NCI-H2196 (cell line): ENCODE data around the gene POLR1H.
A peak's percentile ranks its signal among the peaks of the same experiment; 100 is the strongest.

Experiments
- DNase-seq: peaks from one replicate; lab custom pipeline; 2025; ENCODE audit not compliant: unreplicated experiment; lab: John Stamatoyannopoulos, UW

POLR1H gene

DNA sequence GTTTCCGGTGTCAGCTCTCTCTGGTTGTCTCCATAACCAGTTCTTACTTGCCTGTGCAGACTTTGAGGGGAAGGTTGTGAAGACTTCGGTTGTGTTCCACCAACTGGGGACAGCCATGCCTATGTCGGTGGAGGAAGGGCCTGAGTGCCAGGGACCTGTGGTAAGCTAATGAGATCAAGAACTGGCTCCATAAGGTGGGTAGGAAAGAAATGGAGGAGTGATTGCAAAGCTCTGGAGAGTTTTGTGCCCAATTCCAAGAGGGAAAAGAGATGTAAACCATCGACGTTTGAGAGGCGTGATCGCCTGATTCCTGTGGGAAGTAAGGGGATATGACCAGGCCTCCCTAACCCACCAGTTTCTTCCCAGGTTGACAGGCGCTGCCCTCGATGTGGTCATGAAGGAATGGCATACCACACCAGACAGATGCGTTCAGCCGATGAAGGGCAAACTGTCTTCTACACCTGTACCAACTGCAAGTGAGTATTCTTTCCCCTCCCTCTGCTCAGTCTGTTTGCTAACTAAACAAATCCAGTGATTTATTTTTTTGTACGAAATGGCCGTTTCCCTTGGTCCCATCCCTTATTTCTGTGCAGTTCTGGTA, 893 bp downstream of the POLR1H start:
- no peak for DNase-seq

DNA sequence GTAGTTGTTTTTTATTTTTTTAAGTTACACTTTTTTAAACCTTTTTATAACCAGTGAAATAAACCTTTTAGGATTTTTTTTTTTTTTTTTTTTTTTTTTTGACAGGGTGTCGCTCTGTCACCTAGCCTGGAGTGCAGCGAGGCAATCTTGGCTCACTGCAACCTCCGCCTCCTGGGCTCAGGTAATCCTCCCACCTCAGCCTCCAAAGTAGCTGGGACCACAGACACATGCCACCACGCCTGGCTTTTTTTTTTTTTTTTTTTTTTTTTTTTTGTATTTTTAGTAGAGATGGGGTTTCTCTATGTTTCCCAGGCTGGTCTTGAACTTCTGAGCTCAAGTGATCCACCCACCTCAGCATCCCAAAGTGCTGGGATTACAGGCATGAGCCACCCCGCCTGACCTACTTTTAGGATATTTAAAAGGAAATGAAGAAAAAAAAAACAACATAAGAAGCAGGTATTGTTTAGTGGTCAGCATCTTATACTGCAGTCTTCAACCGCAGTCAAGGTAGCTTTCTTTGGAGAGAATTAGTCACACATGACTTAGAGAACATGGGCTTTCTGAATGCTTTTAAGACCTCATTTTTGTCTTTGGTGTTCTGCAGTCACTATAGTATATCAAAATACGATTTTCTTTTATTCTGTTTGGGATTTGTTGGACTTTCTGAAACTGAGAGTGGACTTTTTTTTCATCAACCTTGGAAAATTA, 1.6 kb downstream of the POLR1H start:
- DNase-seq, result no peak

DNA sequence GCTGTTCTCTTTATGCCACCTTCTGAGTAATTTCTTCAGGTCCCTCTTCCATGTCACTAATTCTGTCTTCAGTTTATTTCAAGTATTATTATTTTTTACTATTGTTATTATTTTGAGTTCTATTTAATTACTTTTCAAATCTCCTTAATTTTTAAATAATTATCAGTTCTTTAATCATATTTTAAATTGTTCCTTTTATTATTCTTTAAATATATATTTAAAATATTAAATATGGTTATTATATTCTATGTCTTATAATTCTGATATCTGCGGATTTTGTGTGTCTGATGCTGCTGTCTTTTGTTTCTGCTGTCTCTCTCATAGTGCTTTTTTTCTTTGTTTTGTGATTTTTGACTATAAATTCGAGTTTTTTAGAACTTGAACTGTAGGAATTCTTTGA, 2.2 kb downstream of the POLR1H start:
- no peak for DNase-seq

DNA sequence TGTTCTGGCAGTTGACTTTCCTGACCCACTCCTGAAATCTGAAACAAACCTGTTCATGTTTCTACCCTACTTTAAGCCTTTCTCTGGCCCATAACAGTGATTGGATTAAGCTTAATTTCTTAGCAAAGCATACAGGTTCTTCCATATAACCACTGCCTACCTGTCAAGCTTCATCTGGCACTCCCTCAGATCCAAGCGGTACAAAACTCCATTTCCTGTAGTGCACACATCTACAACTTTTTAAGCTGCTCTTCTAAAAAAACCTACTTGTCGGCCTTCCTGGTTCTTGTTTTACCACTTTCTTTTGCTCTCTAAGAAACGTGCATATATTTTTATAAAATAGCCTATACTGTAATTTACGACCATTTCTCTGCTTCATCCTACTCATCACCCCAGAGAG, 5.0 kb downstream of the POLR1H start:
- no peak for DNase-seq

DNA sequence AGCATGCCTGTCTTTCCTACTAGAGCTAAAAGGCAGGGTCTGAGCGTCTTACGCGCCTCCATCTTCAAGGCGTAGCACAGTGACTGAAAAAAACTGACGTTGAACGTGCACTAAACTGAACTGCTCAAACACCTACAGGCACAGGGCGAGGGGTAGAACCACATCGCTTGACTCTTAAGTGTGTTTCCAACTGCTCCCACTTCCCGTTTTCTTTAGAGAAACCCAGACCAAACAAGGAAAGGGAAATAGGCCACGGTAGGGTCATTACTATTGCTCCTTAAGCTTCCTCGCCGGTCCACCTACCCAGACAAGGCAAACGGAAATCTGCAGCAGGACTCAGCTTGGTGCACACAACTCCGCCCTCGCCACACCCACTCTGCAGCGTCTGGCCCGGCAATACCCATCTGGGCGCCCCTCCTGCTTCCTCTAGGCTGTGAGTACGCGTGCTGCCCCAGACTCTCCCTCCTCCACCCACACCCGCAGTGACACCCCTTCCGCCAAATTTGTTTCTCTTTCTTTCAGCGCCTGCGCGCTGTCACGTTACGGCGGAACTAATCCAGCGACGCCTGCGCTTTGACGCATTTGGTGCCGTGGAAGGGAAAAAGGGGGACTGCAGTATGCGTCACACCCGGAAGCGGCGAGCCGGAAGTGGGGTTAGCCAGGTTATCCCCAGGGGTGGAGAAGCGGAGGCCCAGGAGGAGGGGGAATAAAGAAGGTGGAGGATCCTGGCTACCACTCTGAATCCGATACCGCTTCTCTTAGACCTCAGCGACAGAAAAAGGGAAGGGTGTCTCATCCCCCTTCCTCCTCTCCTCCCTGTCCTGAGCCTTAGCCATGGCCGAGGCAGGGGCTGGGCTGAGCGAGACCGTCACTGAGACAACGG, 5.8 kb downstream of the POLR1H start, which contains the start of gene PPP1R11:
Gene PPP1R11, plus strand, starts transcription at position 622 of the 883 bp plus-strand sequence. Its CDS starts 213 bp downstream, at position 835.
- peak; percentile 99 for DNase-seq

DNA sequence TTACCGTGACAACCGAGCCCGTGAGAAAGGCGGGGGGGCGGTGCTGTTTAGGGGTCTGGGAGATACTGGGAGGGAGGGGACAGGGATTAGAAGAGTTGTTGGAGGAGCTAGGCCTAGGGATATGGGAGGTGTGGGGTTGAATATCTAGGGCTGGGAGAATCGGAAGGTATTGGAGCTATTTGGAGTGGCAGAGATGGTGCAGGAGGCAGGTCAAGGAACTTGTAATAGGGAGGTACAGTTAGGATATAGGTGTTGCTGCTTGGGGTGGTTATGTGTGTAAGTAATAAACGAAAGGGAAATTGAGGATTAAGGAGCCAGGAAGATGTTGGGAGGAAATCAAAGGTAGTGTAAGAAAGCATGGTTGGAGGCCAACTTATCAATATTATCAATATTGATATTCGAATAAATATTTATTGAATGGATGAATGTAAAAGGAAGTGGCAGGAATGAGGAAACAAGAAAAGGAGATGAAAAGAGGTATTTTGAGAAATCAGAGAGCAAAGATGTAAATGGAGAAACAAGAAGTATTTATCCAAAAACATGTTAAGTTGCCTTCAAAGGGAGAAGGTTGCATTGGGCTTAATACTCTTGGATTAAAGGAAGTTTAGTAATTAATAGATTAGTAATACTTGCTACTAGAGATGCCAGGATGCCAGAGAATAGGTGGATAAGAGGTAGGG, 6.5 kb downstream of the POLR1H start:
- DNase-seq, result no peak

DNA sequence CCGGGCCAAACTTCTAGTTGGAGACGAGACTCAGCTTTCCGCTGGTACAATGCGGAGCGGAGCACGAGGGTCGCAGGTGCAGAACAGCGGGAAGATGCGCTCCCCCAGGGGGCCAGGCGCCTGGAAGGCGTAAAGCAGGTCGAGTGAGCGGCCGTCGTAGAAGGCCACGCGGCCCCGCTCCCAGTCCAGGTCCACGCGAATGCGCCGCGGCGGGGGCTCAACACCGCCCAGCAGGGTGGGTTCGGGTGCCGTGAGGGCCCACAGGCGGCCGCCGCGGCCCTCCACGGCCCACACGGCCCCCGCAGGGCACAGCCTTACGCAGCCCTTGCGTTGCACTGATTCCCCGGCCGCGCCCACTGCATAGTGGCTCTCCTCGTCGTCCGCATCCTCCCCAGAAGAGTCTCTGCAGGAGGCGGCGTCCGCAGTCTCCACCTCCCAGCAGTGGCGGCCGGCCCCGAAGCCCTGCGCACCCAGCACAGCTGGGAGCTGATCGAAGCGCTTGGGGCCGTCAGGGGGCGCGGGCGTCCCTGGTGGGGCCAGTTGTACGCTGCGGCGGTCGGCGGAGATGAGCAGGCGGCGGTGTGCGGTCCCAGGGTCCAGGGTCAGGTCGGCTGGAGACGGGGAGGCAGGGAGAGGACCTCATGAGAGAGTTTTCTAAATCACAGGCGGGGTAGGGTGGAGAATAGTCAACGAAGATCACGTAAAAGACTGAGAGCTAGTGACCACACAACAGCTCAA, 10.2 kb downstream of the POLR1H start:
- DNase-seq, result no peak

DNA sequence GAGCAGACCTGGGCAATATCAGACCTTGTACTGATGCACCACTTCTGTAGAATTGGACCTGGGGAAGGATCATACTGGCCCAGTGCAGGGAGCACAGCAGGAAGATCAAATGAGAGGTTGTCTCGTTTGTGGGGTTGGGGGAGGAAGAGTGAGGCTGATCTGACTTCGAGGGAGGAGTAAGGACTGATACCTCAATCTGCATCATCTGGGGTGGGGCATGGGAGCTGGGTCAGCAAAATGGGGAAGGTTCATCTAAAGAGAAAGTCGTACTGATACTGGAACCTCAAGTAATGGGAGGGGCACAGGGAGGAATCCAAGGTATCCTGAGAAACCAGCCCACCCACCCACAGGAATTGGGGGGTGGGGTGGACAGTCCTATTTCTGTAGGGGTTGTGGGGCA, 10.8 kb downstream of the POLR1H start:
- DNase-seq, result no peak

DNA sequence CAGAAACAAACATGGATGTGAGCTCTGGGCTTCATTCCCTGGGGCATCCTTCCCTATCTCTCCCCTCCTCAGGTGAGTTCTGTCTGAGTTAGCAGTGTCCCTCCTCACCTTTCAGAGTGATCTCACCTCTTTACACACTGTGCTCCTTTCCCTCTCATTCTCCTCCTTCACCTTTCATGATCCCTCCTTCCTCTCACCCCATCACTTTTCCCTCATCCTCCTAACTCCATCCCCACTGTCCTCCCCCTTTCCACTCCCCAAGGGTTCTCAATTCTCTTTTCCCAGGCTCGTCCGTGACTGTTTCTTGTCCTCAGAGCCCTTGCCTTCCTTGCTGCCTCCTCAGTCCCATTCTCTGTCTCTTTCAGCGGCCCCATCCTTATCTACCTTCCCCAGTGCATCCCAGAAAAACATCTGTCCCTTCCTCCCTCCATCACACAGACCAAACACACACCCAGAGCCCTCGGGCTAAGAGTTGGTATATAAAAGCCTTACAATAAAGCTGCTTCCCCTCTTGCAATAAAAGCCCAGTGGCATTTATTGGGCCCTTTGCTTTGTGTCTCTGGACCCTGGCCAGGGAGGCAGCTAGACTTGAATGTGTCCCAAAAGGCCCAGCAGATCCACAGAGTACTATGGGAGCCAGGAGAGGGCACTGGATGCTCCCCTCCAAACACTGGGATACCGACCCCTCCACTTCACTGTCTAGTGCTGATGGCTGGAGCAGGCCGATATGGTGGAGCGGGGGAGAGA, 12.6 kb downstream of the POLR1H start:
- no peak for DNase-seq

DNA sequence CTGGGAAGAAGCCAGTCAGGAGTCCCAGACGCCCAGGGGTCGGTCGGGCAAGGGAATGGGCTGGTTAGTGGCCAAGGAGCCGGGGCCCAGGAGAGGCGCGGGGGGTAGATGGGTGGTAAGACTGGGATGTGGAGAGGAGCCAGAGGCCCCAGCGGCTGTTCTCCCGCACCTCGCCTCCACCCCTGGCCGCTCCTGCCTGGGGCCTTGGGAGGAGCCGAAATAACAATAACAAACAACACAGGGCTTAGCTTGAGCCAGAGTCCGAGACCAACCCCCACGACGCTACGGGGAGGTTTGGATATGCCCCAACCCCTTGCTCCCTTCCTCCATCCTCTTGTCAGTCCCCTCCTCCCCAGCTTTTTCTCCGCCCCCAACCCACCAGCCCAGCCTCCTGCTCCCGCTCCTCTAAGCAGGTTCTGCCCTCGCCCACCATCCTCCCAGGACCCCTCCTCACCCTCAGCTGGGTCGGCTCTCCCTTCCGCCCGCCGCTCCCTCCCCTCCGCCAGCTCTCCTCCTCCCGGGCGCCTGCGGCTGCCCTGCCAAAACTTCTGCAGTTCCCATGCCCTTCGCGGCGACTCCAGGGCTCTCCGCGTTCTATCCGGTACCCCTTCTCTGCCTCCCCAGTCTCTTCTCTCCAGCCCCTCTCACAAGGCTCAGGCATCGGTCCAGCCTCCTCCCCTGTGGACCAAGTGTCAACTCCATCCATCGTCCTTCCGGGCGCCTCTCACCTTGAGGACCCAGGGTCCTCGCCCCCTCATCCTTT, 13.4 kb downstream of the POLR1H start:
- no peak for DNase-seq

DNA sequence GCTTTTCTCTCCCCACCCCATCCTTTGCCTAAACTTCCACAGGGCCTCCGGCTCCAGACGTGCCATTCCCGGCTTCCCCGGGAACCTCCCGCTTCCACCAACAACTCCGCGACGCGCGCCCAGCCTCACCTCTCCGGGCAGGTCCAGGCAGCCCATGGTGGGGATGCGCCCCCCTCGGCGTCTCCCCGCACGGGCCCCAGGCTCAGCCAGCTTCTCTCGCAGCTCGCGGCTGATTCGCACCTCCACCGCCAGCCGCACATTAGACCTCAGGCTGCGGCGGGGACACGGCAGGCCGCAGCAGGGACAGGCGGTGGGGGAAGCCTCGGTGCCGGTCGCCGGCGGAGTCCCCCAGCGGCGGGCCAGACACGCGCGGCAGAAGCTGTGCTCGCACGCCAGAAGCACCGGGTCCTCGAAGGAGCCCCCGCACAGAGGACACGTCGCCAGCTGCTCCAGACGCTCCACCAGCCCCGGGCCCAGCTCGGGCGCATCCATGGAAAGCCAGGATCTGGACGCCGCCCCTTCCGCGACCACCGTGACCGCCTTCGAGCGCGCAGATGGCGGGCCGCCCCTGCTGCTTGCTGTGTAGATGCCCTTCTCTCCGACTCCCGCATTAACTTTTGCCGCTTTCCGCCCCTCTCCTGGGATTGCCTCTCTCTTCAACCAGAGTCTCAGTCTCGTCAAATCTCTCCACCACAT, 14.2 kb downstream of the POLR1H start, which contains the start of gene RNF39:
Gene RNF39, minus strand, starts transcription at position 676 of the 696 bp plus-strand sequence. Its CDS starts 184 bp downstream, at position 492.
- DNase-seq, result no peak

DNA sequence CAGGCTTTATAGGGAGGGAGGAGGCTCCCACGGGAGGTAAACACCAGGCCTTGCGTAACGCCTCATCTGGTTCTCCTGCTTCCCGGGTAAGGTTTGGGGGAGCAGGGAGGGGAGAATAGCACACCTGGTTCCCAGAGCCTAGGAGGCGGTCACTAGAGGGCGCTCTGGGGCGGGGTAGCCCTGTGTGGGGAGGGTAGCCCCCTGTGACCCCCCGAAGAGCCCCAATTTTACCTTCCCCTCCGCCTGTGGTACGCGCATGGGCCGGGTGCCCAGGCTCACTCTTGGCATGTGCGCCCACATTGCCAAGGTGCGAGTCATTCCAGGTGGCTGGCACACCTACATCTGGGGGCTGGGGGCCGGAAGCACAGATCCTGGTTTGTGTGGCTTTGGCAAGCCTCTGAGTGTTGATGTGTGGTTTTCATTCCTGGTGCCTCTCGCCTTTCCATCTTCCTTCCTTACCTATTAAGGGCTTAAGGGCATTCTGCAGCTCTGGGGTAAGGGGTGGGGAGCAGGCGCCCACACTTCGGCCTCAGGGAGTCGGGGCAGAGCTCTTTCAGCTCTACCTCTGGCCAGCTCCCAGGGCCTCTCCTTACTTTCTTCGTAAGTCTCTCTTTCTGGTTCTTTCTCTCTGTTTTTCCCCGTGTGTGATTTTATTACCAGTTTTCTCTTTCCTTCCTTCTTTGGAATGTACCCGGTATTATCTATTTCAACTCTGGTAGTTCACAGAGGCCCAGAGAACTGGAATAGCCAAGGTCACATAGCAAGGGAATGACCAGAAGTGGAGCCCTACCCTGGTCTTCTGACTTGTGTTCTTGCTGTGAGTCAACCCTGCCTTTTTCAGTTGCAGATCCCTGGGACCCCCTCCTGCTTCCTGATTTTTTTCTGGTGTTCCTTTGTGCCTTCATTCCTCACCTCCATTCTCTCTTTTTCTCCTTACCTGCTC, 15.0 kb downstream of the POLR1H start:
- DNase-seq, result peak; percentile 43

DNA sequence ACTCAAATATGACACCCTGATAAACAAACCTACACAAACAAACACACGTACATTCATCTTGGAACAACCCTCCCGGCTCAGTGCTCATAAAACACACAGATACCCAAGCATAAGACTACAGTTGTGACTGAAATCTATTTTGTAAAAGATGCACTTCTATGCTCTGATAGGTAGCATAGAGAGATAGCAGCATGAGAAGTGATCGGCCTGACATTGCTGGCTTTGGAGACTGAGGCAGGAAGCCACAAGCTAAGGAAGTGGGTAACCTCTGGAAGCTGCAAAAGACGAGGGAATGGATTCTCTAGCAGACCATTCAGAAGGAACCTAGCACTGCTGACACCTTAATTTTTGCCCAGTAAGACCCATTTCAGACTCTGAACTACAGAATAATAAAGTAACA, 16.2 kb downstream of the POLR1H start:
- no peak for DNase-seq

DNA sequence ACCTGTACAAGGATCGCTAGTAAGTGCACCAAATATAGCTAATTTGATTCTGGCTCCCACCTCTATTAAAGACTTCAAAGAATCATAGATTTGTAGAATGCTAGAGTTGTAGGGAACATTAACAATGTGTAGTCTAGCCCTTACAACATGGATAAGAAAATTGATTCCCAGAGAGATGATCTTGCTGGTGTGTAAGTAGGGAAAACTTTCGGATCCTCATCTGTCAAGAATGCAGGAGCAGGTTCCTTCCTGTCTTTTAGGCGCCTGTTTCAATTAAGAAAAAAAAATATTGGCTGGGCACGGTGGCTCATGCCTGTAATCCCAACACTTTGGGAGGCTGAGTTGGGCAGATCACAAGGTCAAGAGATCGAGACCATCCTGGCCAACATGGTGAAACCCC, 26.8 kb downstream of the POLR1H start:
- no peak for DNase-seq

DNA sequence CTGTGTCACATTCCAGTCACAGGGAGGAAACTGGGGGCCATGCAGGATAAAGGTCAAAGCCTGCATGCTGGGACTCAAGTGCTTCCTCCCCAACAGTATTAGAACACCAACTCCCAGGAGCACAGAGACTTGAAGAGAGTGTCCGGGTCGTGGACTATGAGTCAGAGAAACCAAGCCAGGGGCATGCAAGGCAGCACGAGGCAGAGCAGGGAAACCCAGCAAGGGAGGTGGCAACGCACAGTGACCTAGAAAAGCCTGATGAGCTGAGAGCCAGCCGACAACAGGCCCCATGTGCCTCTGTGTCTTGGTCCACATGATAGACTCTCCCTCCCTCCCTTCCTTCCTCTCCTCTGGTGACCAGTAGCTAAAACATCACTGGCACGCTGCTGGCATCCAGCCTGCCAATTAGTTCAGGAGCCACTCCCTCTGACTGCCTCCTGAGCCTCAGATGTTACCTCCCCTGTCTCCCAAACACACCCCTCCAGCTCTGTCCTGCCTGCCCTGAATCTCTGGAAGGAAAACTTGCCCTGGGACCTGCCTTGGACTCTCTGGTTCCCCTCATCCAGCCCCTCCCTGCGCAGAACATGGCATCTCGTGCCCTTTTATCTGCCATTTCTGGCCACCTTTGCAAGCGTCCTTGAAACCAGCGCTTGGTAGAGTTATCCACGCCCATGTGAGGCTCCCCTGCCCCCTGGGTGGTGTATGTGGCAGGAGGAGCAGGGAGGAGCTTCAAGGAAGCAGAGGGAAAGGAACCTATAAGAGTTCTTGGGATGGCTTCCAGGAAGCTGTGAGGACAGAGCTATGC, 30.7 kb downstream of the POLR1H start:
- DNase-seq, result no peak

DNA sequence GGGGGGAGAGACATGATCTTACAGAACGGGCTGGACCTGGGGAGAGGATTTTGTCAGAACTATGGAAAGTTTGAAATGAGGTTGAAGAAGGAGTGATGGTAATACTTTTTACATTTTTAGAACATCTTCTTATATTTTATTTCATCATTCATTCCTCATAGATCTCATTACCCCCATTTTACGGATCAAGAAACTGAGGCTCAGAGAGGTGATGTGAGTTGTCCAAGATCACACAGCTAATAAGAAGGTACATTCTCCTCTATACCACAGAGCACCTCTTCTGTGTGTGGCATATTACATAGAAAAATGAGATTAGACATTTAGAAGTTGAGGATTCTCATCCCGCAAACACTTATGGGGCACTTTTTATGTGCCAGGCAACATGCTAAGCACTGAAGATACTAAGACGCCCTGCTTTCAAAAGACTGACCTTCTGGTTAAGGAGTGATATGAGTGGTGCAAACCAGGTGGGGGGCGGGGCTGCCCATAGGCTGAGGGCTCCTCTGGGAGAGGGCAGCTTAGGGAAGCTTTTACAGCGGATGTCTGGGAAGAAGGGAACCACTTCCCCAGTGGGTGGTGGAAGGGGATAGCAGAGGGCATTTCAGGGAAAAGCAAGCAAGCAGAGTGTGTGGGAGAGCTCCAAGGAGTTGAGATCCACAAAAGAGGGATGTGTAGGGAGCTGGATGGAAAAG, 31.9 kb downstream of the POLR1H start:
- DNase-seq, result no peak
